ENCODE data around the gene GRXCR1. TPM values are rescaled to one million over a fixed set of nuclear protein-coding genes. Genes with fewer than 3 reads are reported as not detected.

Gene GRXCR1
- total RNA-seq, 1 experiment from 2014 or later: not detected

GRCh38 chr4:42915484-42915883 is 23.0 kb downstream of the GRXCR1 start:
- peaks cover 2% of the 10 kb centered on the region for H3K27me3 Mint-ChIP-seq (ENCODE audit: insufficient read depth, unreplicated experiment)
- H3K4me1 Mint-ChIP-seq (ENCODE audit: low read depth, unreplicated experiment): no peaks in the 10 kb centered on the region
- H3K36me3 Mint-ChIP-seq (ENCODE audit: insufficient read depth, unreplicated experiment): no peaks in the 10 kb centered on the region
- POLR2A ChIA-PET: no interaction called here
- no peaks in the 10 kb centered on the region for H3K4me1 ChIP-seq
- no peaks in the 10 kb centered on the region for H3K9me3 Mint-ChIP-seq (ENCODE audit: unreplicated experiment)
- H3K9me3 ChIP-seq: no peaks in the 10 kb centered on the region
- TF ChIP-seq CTCF (IDR thresholded peaks at IDR 0.05; ENCODE audit: insufficient read depth in 1 of 2, low read depth in 1 of 2, low read length in 1 of 2, severe bottlenecking in 1 of 2, unreplicated experiment in 1 of 2): no peak
- H3K4me3 Mint-ChIP-seq (ENCODE audit: unreplicated experiment): no peak overlapping the region
- BruUV-seq (replicated peaks): no TSS peak
- no peak overlapping the region for H3K4me3 ChIP-seq (ENCODE audit: low read depth, low read length)
- intact Hi-C loops (cut with micrococcal nuclease; ENCODE audit: unreplicated experiment): no loop called here
- no peak overlapping the region for H3K27ac Mint-ChIP-seq (ENCODE audit: unreplicated experiment)
- H3K27me3 ChIP-seq (replicated peaks; ENCODE audit: control insufficient read depth, insufficient read depth, low read length): no peaks in the 10 kb centered on the region
- no peaks in the 10 kb centered on the region for H3K36me3 ChIP-seq (ENCODE audit: control insufficient read depth, insufficient read depth, low read length)
- CTCF ChIA-PET: no interaction called here
- no peak for DNase-seq

- no peak for TF ChIP-seq CTCF (IDR thresholded peaks at IDR 0.05; ENCODE audit: insufficient read depth in 1 of 2, low read depth in 1 of 2, low read length in 1 of 2, severe bottlenecking in 1 of 2, unreplicated experiment in 1 of 2)
- Histone ChIP-seq H3K36me3 (ENCODE audit: control insufficient read depth, insufficient read depth, low read length) (no peaks in the 10 kb centered on the region), H3K4me1 (no peaks in the 10 kb centered on the region), H3K9me3 (no peaks in the 10 kb centered on the region), H3K27me3 (replicated peaks; ENCODE audit: control insufficient read depth, insufficient read depth, low read length) (no peaks in the 10 kb centered on the region), H3K4me3 (ENCODE audit: low read depth, low read length) (no peak overlapping the region)
- intact Hi-C loops (cut with micrococcal nuclease; ENCODE audit: unreplicated experiment): no loop called here
- CTCF ChIA-PET: no interaction called here
- DNase-seq: no peak
- POLR2A ChIA-PET: no interaction called here
- Mint-ChIP-seq H3K4me3 (ENCODE audit: unreplicated experiment) (no peak overlapping the region), H3K27ac (ENCODE audit: unreplicated experiment) (no peak overlapping the region), H3K27me3 (ENCODE audit: insufficient read depth, unreplicated experiment) (no peaks in the 10 kb centered on the region), H3K36me3 (ENCODE audit: insufficient read depth, unreplicated experiment) (no peaks in the 10 kb centered on the region), H3K9me3 (ENCODE audit: unreplicated experiment) (no peaks in the 10 kb centered on the region), H3K4me1 (ENCODE audit: low read depth, unreplicated experiment) (no peaks in the 10 kb centered on the region)
- BruUV-seq (replicated peaks): no TSS peak
Measured at GRCh38 chr4:42917296-42917695, 24.8 kb downstream of the GRXCR1 start.

- no peaks in the 10 kb centered on the region for H3K9me3 Mint-ChIP-seq (ENCODE audit: unreplicated experiment)
- Histone ChIP-seq H3K36me3 (ENCODE audit: control insufficient read depth, insufficient read depth, low read length) (no peaks in the 10 kb centered on the region), H3K27me3 (replicated peaks; ENCODE audit: control insufficient read depth, insufficient read depth, low read length) (no peaks in the 10 kb centered on the region), H3K9me3 (no peaks in the 10 kb centered on the region), H3K4me3 (ENCODE audit: low read depth, low read length) (no peak overlapping the region), H3K4me1 (no peaks in the 10 kb centered on the region)
- no peak for TF ChIP-seq CTCF (IDR thresholded peaks at IDR 0.05; ENCODE audit: insufficient read depth in 1 of 2, low read depth in 1 of 2, low read length in 1 of 2, severe bottlenecking in 1 of 2, unreplicated experiment in 1 of 2)
- POLR2A ChIA-PET: no interaction called here
- no peak overlapping the region for H3K27ac Mint-ChIP-seq (ENCODE audit: unreplicated experiment)
- intact Hi-C loops (cut with micrococcal nuclease; ENCODE audit: unreplicated experiment): no loop called here
- CTCF ChIA-PET: no interaction called here
- no peak overlapping the region for H3K4me3 Mint-ChIP-seq (ENCODE audit: unreplicated experiment)
- peaks cover 2% of the 10 kb centered on the region for H3K27me3 Mint-ChIP-seq (ENCODE audit: insufficient read depth, unreplicated experiment)
- BruUV-seq (replicated peaks): no TSS peak
- H3K36me3 Mint-ChIP-seq (ENCODE audit: insufficient read depth, unreplicated experiment): no peaks in the 10 kb centered on the region
- no peak for DNase-seq
- no peaks in the 10 kb centered on the region for H3K4me1 Mint-ChIP-seq (ENCODE audit: low read depth, unreplicated experiment)
Measured at GRCh38 chr4:42923431-42923830, 30.9 kb downstream of the GRXCR1 start.
